Activated T-helper 9 cell treated with anti-CD3 and anti-CD28 coated beads, Interleukin-2, amount 50 U/mL, for 16 hours (primary cell): ENCODE measurements around the gene PLPP6.

Source experiments
- DNase-seq: peaks from one replicate; pipeline ENCODE4 v3.0.0-alpha.2; 2020; ENCODE audit warnings: low read depth

The PLPP6 gene

DNA sequence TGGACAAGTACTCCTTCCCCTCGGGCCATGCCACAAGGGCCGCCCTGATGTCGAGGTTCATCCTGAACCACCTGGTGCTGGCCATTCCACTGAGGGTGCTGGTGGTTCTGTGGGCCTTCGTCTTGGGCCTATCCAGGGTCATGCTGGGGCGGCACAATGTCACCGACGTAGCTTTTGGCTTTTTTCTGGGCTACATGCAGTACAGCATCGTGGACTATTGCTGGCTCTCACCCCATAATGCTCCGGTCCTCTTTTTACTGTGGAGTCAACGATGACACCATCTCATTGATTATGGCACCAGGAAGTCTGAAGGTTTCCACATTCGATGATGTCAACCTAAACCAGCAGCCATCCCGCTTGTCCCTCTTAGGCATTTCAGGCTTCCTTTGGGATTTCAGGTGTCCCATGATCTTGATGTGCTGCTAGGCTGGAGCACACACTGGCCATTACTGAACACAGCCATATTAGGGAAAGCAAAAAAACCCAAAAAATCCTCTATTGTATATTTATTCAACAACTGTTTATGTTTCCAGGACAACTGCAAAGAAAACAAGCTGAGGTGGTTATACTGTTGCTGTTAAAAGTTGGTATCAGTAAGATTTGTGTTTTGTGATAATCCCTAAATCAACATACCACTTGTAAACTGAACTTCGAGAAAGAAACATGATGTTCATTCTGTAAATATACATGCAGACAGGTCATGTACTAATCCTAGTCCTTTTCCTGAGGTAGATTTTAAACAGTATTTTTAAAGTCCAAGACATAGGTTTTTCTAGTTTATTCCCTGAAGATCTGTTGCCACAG, 1.1 kb downstream of the PLPP6 start:
- DNase-seq, result no peak

DNA sequence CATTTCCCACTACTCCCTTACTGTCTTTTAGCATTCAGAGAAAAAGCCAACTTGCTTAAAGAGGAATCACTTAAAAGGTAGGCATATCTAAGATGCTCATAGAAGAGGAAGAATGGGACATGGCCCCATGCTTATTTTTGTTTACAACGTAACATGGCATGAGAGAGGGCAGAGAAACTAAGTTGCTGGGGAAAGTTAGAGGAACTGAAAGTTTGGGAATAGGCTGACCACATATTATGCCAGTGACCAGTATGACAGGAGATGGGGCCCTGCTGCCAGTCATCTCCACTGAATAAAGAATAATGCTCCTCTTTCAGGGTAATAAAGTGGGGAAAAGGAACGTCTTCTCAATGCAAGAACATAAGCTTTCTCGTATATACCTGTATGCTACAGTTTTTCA, 1.9 kb downstream of the PLPP6 start:
- DNase-seq, result no peak

DNA sequence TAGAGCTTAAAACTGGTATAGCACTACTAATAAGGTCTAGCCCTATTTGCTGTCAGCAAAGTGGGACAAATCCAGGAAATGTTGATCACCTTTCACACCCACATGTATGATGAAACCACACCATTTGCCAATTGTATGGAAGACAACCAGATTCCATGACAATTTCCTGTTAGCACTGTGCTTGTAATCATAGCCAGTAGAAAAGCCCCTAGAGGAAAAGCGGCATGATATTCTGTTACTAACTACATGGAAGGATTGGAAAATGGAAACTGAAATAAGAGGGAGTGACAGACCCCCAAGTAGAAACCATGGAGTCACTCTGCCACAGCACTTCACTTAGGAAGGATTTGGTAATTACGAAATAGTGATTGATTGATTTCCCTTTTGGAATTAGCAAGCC, 3.3 kb downstream of the PLPP6 start:
- no peak for DNase-seq

DNA sequence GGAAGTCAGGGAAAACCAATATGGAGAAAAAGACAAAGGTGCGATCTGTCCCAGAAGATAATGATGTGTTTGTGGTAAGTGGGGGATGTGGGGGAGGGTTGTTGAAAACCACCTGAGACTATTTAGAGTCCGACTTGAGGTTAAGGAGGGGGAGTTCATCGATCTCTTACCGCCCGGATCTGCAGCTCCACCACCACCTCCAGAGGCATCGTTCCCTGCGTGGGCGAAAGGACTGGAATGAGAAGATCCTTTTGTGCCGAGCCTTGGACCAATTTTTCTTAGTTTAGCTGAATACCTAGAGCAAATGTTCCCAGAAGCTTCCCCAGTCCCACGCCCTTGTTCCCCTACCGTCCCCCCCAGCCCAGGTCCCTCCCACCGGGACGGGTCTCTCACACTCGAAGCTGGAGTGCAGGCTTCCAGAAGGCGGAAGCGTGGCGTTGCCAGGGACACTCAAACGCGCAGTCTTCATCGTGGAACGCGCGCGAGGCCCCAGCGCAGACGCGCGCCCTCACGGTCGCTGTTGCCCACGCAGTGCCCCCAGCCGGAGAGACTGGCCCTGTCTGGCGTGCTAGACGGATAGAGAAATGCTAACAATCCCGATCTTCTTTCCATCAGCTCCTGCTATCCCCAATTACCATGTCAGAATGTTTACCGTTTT, 4.1 kb downstream of the PLPP6 start, which contains the start of gene SPATA6L:
Gene SPATA6L, minus strand, starts transcription at position 439 of the 658 bp plus-strand sequence. Its CDS starts 230 bp downstream, at position 209.
- peak; percentile 25 for DNase-seq

DNA sequence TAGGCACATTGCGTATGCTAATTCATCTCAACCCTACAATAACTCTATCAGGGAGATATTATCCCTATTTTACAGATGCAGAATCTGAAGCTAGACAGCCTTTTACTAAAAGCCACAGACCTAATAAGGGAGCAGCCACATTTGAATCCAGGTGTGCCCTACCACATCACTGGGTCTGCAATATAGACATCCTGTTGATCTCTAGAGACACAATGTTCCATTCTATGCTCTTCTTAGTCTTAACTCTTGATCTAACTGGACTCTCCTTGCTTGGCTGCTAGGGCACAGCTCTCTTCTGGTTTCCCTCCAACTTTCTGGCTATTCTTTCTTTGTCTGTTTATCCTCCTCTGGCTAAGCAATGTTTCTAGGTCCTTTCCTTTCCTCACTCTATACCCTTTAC, 5.6 kb downstream of the PLPP6 start:
- no peak for DNase-seq

DNA sequence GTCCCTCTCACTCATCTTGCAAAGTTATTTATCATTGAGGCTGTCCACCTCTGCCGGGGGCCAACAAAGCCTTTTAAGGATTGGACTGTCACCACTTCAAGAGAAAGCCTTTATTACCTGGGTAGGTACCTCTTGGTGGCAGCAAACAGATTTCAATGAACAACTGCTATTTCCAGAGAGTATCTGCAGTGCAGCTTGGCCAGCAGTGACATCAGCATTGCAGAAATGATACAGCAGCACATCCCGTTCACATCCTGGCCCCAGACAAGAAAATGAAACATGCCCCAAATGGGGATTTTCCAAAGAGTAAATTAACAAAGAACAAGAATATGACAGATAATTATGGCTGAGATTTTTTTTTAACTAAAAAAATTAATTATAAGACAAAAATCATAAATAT, 6.5 kb downstream of the PLPP6 start:
- no peak for DNase-seq

DNA sequence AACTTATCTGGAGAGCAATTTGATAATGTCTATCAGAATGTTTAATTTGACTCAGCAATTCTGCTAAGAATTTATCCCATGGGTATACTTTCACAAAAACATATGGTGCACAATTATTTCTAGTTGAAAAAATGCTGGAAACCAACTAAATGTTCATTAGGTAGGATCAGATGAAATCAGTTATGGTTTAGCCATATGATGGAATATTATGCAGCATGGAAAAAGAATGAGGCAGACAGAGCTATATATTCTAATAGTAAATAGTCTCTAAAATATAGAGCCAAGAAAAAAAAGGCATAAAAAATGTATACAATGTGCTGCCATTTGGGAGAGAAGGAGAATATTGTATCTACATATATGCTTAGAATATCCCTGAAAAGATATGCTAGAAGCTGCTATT, 7.8 kb downstream of the PLPP6 start:
- DNase-seq, result no peak

DNA sequence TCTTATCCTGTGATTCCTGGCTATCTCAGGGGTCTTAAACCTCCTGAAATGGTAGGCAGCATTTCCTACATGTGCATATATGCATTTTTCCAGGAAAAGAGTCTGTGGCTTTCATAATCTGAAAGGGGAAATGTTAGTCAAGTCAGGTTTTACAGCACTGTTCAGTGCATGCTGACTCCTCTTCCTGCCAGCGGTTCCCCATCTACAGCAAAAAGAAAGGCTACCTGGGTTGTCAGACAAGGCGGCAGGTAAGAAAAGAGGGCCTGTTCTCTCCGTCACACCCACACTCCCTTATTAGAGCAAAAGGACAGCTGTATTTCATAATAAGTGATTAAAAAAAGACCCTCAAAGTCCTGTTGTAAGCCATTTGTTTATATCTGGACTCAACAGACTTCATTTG, 8.5 kb downstream of the PLPP6 start:
- DNase-seq, result no peak

DNA sequence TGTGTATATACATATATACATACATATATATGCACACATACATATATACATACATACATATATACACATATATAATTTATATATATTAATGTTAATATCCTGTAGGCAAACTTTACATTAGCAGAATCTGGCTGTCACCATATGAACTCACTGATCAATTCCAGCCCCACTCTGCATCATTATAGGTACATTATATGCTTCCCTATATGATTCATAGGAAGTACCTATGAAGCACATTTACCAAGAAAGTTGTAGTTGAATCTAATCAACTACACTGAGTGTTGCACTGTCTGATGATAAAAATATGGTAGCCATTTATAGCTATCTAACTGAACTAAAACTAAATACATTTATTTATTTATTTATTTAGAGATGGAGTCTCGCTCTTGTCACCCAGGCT, 9.6 kb downstream of the PLPP6 start:
- no peak for DNase-seq

DNA sequence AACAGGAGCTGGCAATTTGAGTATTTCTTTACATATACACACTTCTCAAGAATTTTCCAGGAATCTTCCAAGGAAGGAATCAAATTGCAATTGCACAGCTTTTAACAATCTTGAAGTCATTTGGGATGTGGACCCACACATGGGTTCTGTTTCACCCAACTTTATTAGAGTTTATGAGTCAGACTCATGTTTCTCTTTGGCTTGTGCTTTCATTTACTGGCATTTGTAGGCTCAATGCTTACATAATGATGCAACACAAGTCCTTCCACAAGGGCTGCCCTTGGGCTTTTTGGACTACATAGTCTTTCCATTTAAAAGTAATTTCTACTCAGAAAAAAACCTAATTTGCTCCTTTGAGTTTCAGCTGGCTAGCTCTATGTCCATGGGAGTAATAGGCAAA, 12.7 kb downstream of the PLPP6 start:
- no peak for DNase-seq

DNA sequence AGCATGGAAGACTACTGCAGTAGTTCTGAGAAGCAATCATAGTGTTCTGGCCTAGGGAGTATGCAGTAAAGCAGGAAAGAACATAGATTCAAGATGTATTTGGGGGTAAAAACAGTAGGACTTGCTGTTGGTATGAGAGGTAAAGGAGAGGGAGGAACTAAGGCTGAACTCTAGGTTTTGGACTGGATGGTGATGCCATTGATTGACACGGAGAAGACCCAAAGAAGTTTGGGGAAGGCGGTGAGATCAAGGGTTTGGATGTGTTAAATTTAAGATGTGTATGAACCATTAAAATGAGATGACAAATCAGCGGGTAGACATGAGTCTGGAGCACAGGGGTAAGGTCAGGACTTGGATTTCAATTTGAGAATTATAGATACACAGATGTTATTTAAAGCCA, 15.3 kb downstream of the PLPP6 start:
- no peak for DNase-seq

DNA sequence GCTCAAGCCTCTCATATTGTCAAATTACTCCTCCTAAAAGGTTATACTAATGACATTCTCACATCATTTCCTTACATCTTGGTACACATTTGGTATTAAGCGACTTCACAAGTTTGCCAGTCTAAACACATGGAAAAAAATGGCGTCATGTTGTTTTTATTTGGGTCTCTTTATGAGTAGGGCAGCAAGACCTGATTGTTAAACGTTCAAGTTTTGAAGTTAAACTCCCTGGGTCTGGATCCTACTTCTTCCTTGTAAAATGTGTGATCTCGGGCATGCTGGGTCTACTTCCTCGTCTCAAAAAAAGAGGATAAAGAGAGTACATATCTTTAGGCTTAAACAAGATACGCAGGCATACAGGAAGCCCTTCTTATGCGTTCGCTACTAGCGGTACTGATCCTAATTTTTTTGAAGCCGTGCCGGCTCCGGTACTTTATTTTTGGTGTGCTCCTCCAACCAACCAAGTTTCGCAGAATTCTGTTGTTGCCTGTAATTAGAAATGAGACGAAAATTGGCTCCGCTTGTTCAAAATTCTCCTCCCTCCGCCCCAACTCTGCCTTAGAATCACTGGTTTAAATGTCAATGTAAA, 16.7 kb downstream of the PLPP6 start:
- no peak for DNase-seq

DNA sequence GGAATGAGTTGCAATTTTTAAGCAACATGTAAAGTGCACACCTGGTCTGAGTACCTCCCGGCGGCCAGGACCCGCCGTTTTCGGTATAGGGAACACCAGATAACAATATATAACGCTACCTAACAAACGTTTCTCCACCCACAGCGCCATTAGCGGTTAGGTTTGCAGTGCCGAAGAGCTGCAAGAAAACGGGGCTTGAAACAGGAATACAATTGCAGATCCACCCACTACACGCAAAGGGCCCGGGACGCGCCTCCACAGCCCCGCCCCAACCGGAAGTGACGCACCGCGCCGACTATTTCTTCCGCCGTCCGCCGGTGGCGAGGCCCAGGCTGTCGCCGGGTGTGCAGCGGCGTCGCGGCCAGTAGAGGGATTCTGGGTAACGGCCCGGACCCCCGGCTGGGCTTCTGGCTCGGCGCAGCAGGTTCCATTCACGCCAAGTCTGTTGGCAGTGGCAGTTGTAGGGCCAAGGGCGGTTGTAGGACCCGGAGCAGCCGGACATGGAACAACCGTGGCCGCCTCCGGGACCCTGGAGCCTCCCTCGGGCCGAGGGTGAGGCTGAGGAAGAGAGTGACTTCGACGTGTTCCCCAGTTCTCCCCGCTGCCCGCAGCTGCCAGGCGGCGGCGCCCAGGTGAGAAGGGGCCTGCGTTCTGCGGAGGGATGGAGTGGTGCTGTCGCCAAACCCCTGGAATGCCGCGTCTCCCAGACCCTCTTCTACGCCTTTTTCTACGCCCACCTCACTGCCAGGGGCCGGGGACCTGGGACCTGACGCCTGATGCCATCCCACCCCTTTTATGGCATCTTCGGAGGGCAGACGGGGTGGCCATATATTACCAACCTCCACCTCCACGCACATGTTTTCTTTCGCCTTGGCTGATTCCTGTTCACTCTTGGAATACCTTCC, 17.4 kb downstream of the PLPP6 start, which contains the start of gene CDC37L1:
Gene CDC37L1, plus strand, starts transcription at position 302 of the 905 bp plus-strand sequence. Its CDS starts 199 bp downstream, at position 501.
- peak; percentile 98 for DNase-seq

DNA sequence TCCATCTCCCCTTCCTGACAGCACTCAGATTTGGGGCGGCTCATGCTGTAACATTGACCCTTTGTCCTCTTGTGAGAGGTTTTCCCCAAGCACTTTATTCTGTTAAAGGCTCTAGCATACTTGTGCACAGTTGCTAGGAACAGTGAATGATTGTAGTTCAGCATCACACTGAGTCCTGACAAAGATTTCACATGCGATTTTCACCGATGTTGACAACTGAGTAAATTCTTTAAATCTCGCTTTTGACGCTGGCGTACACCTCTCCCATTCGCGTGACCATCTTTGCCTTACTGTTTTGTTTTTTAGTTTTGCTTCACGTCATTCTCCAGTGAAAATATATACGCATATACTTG, 18.1 kb downstream of the PLPP6 start:
- no peak for DNase-seq

DNA sequence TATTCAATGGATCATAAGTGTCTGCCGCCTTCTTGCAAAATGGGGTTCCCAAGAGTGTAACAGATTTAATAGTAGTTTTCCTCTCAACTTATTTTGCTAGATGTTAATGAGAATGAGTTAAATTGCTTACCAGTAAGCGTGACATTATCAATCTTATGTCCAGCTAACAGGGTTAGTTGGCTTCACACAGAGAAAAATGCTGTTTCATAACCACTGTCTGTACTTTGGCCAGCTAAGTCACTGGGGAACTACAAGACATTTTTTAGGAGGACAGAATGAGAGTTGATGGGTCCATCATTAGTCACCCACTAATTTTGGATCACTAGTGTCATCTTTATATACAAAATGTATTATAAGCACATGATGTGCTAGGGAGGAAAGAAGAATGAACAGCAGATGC, 18.7 kb downstream of the PLPP6 start:
- no peak for DNase-seq

DNA sequence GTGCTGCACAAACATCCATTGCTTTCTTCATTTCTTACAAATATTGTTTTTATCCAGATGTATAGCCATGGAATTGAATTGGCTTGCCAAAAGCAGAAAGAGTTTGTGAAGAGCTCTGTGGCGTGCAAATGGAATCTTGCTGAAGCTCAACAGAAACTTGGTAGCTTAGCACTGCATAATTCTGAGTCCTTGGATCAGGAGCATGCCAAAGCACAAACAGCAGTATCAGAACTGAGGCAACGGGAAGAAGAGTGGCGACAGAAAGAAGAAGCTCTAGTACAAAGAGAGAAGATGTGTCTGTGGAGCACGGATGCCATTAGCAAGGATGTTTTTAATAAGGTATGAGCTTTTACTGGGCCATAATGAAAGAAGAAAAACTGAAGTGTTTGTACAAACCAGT, 22.7 kb downstream of the PLPP6 start:
- DNase-seq, result no peak

DNA sequence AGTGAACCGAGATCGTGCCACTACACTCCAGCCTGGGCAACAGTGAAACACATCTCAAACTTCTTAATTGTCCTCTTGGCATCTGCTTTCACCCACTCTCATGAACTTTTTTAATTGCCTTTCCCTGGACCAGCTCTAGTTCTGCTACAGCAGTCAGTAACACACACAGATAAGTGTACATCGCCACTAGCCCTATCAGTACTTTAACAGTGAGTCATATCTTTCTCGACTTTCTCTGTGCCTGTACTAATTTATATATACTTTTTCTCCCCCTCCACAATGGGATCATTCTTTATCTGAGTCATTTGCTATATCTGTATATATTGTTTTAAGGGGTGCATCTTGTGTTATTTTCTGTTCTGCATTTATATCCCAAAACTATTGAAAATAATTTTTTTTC, 24.0 kb downstream of the PLPP6 start:
- DNase-seq, result no peak

DNA sequence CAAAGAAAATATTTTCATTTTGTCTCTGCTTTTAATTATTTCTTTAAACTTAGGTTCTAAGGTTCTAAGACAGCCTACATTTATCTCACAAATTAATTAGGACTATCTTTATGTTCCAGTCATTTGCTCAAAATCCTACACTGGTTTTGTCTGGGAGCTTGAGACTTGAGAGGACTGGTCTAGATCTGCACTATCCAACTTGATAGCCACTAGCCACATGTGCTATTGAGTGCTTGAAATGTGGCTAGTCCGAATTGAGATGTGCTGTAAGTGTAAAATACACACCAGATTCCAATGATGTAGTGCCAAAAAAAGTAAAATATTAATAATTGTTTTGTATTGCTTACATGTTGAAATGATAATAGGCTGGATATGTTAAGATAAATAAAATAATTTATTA, 24.5 kb downstream of the PLPP6 start:
- DNase-seq, result no peak

DNA sequence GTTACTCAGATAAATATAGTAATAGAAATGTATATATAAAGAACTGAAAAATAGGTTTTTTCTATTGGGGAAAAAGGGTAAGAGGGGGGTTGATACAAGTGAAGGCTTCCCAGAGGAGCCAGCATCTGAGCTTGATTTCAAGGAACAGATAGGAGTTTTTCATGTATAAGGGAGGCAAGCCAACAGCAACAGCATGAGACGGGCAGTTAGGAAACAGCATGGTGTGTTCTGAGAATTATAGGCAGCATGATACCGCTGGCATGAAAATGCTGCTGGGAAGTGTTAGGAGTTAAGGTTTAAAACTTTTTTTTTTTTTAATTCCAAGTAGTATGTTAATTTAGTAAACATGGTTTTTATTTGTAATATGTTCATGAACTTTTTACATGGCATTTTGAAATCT, 26.9 kb downstream of the PLPP6 start:
- DNase-seq, result no peak

DNA sequence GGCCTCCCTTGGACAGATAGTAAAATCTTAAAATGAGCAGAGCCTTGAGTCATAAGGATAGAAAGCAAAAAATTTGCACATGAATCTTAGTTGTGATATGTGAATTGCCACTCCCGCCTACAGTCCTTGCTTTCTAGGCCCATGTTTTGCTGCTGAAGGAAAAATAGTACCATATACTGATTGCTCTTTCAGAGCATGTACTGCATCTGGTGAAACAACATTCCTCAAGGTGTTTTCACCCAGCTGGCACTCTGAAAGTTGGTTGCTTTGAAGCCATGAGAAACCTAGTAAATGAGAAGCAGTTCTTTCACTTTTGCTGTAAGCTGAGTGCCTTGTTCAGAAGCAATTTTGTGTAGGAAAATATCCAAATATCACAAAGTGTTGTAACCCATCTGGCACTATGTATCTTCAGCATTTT, 27.6 kb downstream of the PLPP6 start:
- DNase-seq, result no peak

DNA sequence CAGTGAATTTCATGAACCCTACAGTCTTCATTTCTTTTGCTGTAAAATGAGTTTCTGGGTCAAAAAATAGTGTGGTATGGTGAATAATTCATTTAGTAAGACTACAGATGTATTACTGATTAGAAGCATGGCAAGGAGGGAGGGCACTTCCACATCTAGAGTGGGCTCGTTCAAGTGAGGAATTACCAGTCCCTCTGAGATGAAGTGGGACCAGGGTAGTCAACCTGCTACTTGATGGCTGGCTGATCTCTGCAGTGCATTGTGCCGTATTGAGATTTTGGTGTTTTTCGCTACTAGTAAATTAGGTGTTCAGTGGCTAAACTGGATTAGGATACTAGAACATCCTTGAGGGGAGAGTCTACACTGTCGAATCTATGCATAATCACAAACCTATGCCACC, 28.1 kb downstream of the PLPP6 start:
- DNase-seq, result no peak

DNA sequence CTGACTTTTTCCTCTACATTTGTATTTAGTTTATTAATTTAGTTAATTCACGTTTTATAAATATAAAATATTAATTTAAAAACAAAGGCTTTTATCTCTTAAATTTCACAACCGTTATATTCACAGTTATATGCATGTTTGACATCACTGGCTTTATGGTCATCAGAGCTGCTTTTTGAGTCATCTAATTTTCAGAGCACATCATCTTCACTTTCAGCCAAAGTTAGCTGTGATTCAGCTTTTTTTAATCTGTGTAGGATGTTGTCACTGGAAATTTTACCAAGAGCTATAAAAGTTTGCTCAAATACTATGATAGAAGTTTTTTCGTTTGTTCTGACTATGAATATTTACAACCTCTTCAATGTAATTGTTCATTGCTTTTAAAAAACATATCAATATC, 29.7 kb downstream of the PLPP6 start:
- no peak for DNase-seq
